GM19397 (cell line): Measurements from ENCODE around the gene KRTAP9-4.
"Not testable (repeated sequence)": the region's sequence is repeated elsewhere in the genome, so short reads cannot be mapped to it uniquely, and the experiment has no call there.

Experiments
- ATAC-seq: cut with Tn5 transposase; IDR thresholded peaks from one replicate; pipeline ENCODE4 v1.9.1; 2021; ENCODE audit warnings: mild to moderate bottlenecking, moderate library complexity; ENCODE audit not compliant: unreplicated experiment

Gene KRTAP9-4, protein sequence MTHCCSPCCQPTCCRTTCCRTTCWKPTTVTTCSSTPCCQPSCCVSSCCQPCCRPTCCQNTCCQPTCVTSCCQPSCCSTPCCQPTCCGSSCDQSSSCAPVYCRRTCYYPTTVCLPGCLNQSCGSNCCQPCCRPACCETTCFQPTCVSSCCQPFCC

DNA sequence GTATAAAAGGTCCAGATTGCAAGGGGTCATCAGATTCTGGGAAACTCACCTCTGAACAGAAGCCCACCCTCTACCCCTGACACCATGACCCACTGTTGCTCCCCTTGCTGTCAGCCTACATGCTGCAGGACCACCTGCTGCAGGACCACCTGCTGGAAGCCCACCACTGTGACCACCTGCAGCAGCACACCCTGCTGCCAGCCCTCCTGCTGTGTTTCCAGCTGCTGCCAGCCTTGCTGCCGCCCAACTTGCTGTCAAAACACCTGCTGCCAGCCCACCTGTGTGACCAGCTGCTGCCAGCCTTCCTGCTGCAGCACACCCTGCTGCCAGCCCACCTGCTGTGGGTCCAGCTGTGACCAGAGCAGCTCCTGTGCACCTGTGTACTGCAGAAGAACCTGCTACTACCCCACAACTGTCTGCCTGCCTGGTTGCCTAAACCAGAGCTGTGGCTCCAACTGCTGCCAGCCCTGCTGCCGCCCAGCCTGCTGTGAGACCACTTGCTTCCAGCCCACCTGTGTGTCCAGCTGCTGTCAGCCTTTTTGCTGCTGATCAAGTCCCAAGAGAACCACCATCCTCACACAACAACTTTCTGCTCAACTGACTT is at the start of gene KRTAP9-4:
TSS of gene KRTAP9-4 (plus strand) at position 51 of the 604 bp plus-strand sequence. CDS start at position 85, 34 bp downstream.
- not testable (repeated sequence) for ATAC-seq

DNA sequence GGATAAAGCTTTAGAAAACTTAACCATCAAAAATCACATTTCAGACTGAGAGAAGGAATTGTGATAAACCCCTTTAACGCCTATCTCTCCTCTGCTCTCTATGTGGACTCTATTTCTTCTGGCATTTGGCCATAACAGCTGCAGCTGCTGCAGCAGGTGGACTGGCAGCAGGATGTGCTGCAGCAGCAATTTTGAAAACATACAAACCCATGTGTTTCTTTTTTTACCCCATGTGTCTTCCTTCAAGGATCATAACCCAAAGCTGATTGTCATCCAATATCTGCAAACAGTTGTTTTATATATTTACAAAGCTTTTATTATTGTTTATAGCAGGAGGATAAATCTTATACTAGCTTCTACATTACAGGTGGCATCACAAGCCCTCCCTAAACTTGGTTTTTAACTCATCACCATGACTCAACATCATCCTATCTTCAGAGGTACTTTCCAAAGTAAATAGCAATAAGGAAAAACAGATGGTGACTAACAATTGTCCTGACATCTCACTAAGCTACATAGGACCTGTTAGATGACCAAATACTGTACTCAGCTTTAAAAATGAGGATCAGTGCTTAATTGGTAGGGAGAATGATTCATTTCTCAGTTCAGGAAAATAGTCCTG is 37.5 kb upstream of the KRTAP9-4 start:
- no peak for ATAC-seq

DNA sequence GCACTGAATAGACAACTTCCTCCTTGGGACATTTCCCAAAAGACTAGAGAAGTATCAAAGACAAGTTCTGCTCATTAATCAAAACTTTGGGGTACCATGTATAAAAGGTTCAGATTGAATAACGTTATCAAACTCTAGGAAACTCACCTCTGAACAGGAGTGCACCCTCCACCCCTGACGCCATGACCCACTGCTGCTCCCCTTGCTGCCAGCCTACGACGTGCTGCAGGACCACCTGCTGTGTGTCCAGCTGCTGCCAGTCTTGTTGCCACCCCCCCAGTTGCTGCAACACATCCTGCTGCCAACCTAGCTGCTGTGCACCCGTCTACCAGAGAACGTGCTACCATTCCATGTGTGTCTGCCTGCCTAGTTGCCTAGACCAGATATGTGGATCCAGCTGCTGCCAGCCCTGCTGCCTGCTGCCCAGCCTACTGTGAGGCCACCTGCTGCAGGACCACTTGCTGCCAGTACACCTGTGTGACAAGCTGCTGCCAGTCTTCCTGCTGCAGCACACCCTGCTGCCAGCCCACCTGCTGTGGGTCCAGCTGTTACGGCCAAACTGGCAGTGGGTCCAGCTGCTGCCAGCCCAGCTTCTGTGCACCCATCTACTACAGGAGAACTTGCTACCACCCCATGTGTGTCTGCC is 36.8 kb upstream of the KRTAP9-4 start:
- no peak for ATAC-seq

DNA sequence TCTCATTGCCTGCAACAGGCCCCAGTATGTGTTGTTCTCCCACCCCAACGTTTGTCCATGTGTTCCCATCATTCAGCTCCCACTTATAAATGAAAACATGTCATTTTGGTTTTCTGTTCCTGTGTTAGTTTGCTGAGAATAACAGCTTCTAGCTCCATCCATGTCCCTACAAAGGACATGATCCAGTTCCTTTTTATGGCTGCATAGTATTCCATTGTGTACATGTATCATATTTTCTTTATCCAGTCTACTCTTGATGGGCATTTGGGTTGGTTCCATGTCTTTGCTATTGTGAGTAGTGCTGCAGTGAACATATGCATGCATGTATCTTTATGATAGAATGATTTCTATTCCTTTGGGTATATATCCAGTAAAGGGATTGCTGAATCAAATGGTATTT is 33.8 kb upstream of the KRTAP9-4 start:
- no peak for ATAC-seq

DNA sequence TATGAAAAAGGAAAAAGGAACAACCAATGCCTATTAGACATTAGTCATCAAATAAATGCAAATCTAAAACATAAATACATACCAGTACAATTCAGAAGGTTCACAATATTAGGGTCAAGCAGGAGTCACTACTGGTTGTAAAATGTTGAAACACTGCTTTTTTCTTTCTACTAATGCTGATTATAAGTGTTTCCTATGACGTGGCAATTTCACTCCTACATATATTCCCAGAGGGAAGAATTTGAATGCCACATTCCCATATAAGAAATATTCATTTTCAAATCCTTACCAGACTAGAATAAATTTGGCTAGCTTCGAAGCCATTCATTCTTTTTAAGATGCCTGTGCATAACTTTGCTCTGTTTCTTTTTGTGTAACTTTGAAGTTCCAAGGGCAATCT is 25.7 kb upstream of the KRTAP9-4 start:
- no peak for ATAC-seq

DNA sequence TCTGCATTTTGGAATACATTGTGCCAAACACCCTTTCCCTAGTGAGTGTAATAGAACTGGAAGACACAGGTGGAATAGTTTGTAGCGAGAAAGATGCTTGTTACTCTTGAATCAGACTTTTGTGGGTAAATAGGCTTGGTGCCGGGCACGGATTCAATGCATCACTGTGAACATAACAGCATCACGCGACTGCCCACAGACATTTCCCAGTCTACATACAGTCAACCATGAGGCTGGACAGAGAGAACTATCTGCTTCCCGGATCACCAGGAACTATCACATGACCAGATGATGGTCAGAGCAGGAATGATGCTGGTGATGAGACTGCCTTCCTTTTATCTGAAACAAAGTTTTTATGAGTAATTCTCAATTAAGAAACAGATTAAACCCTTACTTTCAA is 23.4 kb upstream of the KRTAP9-4 start:
- ATAC-seq, result no peak

DNA sequence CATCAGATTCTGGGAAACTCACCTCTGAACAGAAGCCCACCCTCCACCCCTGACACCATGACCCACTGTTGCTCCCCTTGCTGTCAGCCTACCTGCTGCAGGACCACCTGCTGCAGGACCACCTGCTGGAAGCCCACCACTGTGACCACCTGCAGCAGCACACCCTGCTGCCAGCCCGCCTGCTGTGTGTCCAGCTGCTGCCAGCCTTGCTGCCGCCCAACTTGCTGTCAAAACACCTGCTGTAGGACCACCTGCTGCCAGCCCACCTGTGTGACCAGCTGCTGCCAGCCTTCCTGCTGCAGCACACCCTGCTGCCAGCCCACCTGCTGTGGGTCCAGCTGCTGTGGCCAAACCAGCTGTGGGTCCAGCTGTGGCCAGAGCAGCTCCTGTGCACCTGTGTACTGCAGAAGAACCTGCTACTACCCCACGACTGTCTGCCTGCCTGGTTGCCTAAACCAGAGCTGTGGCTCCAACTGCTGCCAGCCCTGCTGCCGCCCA is 22.8 kb upstream of the KRTAP9-4 start, which contains the start of gene KRTAP9-2:
TSS of gene KRTAP9-2 (plus strand) at position 51 of the 498 bp plus-strand sequence. CDS start at position 58, 7 bp downstream.
- not testable (repeated sequence) for ATAC-seq

DNA sequence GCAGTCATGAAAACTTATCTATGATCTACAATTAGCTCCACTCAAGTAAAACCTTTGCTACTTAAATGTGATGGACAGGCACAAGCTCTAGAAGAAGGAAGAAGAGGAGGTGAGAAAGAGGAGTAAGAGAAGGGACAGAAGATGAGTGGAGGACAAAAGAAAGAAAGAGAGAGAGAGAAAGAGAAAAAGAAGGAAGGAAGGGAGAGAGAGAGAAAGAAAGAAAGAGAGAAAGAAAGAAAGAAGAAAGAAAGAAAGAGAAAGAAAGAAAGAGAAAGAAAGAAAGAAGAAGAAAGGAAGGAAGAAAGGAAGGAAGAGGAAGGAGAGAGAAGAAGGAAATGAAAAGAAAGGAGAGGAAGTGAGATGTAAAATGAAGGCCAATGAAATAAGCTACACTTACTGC is 19.4 kb upstream of the KRTAP9-4 start:
- ATAC-seq, result no peak

DNA sequence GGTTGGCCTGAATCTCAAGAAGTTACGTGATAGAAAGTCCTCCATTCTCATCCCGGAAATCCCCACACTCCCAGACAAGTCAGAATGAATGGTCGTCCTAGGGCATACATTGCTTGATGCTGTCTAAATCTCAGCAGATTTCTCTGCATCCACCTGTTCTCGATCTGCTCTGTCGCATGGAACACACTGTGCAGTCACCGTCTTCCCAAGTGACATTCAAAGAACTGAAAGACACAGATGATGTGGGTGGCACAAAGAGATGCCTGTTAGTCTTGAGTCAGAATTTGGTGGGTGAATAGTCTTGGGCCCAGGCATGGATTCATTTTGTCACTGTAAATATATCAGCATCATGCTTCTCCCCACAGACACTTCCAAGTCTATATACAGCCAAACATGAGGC is 17.8 kb upstream of the KRTAP9-4 start:
- ATAC-seq, result no peak

DNA sequence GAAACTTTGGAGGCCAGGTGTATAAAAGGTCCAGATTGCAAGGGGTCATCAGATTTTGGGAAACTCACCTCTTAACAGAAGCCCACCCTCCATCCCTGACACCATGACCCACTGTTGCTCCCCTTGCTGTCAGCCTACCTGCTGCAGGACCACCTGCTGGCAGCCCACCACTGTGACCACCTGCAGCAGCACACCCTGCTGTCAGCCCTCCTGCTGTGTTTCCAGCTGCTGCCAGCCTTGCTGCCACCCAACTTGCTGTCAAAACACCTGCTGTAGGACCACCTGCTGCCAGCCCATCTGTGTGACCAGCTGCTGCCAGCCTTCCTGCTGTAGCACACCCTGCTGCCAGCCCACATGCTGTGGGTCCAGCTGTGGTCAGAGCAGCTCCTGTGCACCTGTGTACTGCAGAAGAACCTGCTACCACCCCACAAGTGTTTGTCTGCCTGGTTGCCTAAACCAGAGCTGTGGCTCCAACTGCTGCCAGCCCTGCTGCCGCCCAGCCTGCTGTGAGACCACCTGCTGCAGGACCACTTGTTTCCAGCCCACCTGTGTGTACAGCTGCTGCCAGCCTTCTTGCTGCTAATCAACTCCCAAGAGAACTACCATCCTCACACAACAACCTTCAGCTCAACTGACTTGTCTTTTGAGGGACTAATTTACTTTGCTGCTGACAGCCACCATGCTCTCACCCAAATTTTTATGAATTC is 16.9 kb upstream of the KRTAP9-4 start, which contains the start of gene KRTAP9-3:
TSS of gene KRTAP9-3 (plus strand) at position 51 of the 707 bp plus-strand sequence. CDS start at position 104, 53 bp downstream.
- ATAC-seq, result not testable (repeated sequence)

DNA sequence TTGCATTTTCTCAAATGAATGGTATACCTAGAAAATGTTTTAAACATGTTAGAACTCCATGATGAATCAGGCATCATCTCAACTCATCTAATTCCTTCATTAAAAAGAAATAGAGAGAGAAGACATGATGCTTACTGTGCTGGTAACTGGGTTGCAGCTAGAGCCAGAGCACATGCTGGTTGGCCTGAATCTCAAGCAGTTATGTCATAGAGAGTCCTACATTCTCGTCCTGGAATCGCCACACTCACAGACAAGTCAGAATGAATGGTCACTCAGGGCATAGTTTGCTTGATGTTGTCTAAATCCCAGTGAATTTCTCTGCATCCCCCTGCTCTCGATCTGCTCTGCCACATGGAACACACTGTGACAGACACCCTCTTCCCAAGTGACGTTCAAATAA is 12.4 kb upstream of the KRTAP9-4 start:
- ATAC-seq, result not testable (repeated sequence)

DNA sequence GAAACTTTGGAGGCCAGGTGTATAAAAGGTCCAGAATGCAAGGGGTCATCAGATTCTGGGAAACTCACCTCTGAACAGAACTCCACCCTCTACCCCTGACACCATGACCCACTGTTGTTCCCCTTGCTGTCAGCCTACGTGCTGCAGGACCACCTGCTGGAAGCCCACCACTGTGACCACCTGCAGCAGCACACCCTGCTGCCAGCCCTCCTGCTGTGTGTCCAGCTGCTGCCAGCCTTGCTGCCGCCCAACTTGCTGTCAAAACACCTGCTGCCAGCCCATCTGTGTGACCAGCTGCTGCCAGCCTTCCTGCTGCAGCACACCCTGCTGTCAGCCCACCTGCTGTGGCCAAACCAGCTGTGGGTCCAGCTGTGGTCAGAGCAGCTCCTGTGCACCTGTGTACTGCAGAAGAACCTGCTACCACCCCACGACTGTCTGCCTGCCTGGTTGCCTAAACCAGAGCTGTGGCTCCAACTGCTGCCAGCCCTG is 11.5 kb upstream of the KRTAP9-4 start, which contains the start of gene KRTAP9-8:
TSS of gene KRTAP9-8 (plus strand) at position 51 of the 489 bp plus-strand sequence. CDS start at position 104, 53 bp downstream.
- ATAC-seq, result not testable (repeated sequence)

DNA sequence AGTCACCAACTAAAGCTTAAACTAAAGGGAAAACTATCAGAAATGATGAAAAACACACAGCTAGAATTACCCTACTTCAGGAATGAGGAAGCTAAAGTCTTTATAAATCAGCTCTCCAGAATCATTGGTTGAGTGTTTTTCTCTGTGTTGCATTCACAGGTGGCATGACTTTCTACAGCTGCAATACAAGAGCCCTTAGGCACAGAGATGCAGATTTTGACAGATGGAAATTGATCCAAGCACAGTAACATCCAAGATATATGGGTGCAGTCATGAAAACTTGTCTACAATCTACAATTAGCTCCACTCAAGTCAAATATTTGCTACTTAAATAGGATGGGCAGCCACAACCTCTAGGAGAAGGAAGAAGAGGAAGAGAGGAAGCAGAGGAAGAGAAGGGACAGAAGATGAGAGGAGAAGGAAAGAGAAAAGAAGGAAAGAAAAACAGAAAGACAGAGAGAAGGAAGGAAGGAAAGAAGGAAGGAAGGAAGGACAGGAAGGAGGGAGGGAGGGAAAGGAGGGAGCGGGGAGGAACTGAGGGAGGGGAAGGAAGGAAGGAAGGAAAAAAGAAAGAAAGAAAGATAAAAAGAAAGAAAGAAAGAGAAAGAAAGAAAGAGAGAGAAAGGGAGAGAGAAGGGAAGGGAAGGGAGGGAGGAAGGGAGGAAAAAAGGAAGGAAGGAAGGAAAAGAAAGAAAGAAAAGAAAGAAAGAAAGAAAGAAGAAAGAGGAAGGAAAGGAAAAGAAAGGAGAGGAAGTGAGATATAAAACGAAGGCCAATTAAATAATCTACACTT is 2.3 kb upstream of the KRTAP9-4 start:
- not testable (repeated sequence) for ATAC-seq

DNA sequence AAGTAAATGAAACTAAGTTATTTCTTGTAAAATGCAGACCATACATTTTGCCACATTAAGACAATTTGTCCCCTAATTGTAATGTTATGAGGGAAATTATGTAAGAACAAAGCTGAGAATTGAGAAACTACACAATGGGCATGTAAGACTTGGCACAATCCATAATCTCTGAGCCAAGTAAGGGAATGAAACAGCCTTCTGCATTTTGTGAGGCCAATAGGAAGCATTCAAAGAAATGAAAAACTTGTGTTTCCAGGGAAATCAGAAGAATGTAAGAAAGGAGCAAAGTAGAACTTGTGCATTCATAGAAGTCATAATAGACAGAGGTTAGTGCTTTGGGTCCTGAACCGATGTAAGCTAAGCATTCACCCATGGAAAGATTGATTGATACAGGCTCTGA is 1.8 kb downstream of the KRTAP9-4 start:
- ATAC-seq, result no peak

DNA sequence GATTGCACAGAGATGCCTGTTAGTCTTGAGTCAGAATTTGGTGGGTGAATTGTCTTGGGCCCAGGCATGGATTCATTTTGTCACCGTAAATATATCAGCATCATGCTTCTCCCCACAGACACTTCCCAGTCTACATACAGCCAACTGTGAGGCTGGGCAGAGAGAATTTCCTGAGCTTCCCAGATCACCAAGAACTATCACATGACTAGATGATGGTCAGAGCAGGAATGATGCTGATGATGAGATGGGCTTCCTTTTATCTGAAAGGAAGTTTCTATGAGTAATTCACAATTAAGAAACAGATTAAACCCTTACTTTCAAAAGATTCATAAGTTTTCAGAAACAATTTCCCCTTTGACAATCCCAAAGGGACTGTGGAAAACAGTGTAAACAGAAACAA is 5.4 kb downstream of the KRTAP9-4 start:
- no peak for ATAC-seq

DNA sequence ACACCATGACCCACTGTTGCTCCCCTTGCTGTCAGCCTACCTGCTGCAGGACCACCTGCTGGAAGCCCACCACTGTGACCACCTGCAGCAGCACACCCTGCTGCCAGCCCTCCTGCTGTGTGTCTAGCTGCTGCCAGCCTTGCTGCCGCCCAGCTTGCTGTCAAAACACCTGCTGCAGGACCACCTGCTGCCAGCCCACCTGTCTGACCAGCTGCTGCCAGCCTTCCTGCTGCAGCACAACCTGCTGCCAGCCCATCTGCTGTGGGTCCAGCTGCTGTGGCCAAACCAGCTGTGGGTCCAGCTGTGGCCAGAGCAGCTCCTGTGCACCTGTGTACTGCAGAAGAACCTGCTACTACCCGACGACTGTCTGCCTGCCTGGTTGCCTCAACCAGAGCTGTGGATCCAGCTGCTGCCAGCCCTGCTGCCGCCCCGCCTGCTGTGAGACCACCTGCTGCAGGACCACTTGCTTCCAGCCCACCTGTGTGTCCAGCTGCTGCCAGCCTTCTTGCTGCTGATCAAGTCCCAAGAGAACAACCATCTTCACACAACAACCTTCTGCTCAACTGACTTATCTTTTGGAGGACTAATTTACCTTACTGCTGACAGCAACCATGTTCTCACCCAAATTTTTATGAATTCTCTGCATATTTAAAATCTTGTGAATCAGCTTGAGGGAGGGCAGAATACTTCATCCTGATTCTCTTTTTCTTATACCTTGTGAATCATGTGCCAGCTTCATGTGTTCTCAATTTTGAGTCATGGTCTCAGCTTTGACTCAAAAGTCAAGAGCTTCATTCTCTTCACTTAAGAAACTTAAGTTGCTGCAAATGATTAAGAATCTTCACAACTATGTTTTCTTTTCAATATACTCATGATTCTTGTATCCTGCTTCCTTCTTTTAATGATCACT is 6.1 kb downstream of the KRTAP9-4 start, which contains the start of gene KRTAP9-9:
TSS of gene KRTAP9-9 (plus strand) at position 4 of the 910 bp plus-strand sequence.
- not testable (repeated sequence) for ATAC-seq

DNA sequence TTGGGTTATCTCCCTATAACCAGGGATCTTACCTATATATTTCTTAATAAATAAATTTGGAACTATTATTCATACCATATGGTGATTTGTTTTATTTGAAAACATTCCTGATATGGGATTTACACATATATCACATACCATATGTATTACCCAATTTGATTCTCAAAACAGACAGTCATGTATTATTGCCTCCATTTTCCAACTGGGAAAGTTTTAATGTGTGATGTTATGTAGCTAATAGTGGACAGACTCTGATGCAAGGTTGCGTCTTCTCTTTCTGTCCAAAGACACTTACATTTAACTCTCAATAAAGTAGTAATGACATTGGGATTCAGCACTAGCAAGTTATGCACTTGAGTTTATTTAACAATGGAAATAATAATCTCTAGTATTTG is 6.8 kb downstream of the KRTAP9-4 start:
- no peak for ATAC-seq

DNA sequence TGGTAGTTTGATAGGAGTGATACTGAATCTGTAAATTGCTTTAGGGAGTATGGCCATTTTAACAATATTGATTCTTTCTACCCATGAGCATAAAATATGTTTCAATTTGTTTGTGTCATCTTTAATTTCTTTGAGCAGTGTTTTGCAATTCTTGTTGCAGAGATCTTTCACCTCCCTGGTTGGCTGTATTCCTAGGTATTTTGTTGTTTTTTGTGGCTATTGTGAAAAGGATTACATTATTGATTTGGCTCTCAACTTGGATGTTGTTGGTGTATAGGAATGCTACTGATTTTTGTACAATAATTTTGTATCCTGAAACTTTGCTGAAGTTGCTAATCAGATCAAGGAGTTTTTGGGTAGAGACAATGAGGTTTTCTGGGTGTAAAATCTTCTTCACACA is 8.9 kb downstream of the KRTAP9-4 start:
- ATAC-seq, result no peak

DNA sequence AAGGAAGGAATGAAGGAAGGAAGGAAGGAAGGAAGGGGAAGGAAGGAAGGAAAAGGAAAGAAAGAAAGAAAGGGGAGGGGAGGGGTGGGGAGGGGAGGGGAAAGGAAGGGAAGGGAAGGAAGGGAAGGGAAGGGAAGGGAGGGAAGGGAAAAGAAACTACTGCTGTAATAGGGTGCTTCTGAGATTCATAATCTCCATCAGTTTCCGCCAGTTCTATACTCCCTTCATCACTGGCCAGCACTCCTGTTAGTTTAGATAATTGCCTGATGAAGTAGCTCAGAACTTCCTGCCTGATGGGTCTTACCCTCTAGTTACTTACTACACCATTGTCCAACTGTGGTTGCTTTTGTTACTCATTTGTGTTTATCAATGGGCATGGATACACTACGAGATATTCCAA is 13.7 kb downstream of the KRTAP9-4 start:
- no peak for ATAC-seq
